Upper lobe of left lung (tissue), 4 donors: ENCODE results near the gene SH2D3A.

ENCODE experiments used
- EP300 ChIP-seq, 4 donors: sonication (generic); formaldehyde crosslinking; IDR thresholded peaks; one replicate each; pipeline ENCODE4 v1.5.1; 2017; ENCODE audit warnings: antibody characterized with exemption in 4 of 4, control low read depth in 2 of 4
- TF ChIP-seq, protein P1 (sequence below), 6 experiments: fragments of 450-650 bp in 4 of 6; fragments of 200-600 bp in 2 of 6; sonication (generic) in 2 of 6; IDR thresholded peaks; one replicate each; pipeline ENCODE4 v1.5.1; 2016 to 2019; ENCODE audit warnings: antibody characterized with exemption in 6 of 6

DNA sequence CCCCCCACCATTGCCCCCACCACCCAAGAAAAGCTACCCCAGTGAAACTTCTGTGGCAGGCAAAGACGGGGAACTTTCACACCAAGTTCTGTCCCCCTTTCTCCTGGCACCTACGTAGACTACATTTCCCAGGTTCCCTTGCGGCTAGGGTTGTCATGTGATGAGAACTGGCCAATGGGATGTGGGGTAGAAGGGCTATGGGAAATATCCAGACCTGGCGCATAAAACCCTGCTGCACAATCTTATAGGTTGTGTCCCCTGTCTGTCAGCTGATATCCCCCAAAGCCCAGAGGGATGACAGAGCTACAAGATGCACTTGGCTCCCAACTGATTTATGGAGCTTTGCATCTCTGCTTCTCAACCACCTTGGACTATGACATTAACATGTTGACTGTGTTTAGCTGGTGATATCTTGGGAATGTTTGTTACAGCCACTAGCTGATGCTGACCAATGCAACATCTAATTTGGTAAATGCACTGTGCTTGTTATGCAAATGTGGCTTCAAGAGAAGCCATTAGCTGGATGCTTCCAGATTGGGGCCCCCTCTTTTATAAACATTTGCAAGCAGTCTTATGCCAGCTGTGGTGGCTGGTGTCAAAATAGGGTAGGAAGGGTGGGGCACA lies 6.1 kb downstream of the SH2D3A start:
- TF ChIP-seq, protein P1, sequence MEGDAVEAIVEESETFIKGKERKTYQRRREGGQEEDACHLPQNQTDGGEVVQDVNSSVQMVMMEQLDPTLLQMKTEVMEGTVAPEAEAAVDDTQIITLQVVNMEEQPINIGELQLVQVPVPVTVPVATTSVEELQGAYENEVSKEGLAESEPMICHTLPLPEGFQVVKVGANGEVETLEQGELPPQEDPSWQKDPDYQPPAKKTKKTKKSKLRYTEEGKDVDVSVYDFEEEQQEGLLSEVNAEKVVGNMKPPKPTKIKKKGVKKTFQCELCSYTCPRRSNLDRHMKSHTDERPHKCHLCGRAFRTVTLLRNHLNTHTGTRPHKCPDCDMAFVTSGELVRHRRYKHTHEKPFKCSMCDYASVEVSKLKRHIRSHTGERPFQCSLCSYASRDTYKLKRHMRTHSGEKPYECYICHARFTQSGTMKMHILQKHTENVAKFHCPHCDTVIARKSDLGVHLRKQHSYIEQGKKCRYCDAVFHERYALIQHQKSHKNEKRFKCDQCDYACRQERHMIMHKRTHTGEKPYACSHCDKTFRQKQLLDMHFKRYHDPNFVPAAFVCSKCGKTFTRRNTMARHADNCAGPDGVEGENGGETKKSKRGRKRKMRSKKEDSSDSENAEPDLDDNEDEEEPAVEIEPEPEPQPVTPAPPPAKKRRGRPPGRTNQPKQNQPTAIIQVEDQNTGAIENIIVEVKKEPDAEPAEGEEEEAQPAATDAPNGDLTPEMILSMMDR (IDR thresholded peaks at IDR 0.05), result no peak
- TF ChIP-seq EP300 (IDR thresholded peaks at IDR 0.05), result no peak
